Hippocampal formation (tissue), 2 donors: ENCODE data around the gene PCLO.

Experiments
- DNase-seq, 2 donors: peaks; one replicate each; lab custom pipeline; 2025; lab: John Stamatoyannopoulos, UW

PCLO gene

GRCh38 chr7:82839063-82839462, 323.6 kb downstream of the PCLO start:
- DNase-seq: no peak

- no peak for DNase-seq
Measured at GRCh38 chr7:82838314-82838713, 324.4 kb downstream of the PCLO start.

GRCh38 chr7:82823073-82823472, 339.6 kb downstream of the PCLO start:
- DNase-seq: no peak

GRCh38 chr7:82821037-82821436, 341.6 kb downstream of the PCLO start:
- DNase-seq: no peak

GRCh38 chr7:82818171-82818570, 344.5 kb downstream of the PCLO start:
- DNase-seq: no peak

GRCh38 chr7:82816272-82816671, 346.4 kb downstream of the PCLO start:
- DNase-seq: no peak

- DNase-seq: peak in 1 of 2 donors; percentile 37
Measured at GRCh38 chr7:82810558-82811259, 352.0 kb downstream of the PCLO start.

- DNase-seq: no peak
Measured at GRCh38 chr7:82808633-82809032, 354.1 kb downstream of the PCLO start.

GRCh38 chr7:82805527-82805960, 357.1 kb downstream of the PCLO start:
- no peak for DNase-seq

GRCh38 chr7:82803411-82803810, 359.3 kb downstream of the PCLO start:
- DNase-seq: no peak

- DNase-seq: no peak
Measured at GRCh38 chr7:82789883-82790609, 372.6 kb downstream of the PCLO start.

- DNase-seq: no peak
Measured at GRCh38 chr7:82778021-82778420, 384.7 kb downstream of the PCLO start.

GRCh38 chr7:82762880-82763279, 399.8 kb downstream of the PCLO start:
- no peak for DNase-seq

GRCh38 chr7:82760831-82761230, 401.9 kb downstream of the PCLO start:
- DNase-seq: no peak

- no peak for DNase-seq
Measured at GRCh38 chr7:82760074-82760473, 402.6 kb downstream of the PCLO start.

GRCh38 chr7:82755705-82756551, 406.8 kb downstream of the PCLO start:
- no peak for DNase-seq

- no peak for DNase-seq
Measured at GRCh38 chr7:82750007-82750406, 412.7 kb downstream of the PCLO start.

GRCh38 chr7:82745820-82746219, 416.9 kb downstream of the PCLO start:
- no peak for DNase-seq

- no peak for DNase-seq
Measured at GRCh38 chr7:82745117-82745516, 417.6 kb downstream of the PCLO start.

GRCh38 chr7:82742163-82742562, 420.5 kb downstream of the PCLO start:
- DNase-seq: no peak

- no peak for DNase-seq
Measured at GRCh38 chr7:82741493-82741892, 421.2 kb downstream of the PCLO start.

GRCh38 chr7:82740246-82740848, 422.3 kb downstream of the PCLO start:
- no peak for DNase-seq
